Astrocyte (in vitro differentiated cells and primary cell): ENCODE measurements around the gene LRRN4CL.

ENCODE experiments used
- EZH2 ChIP-seq: IDR thresholded peaks from 2 replicates; pipeline ENCODE4 v1.6.1; 2012; ENCODE audit warnings: mild to moderate bottlenecking, low read length, inconsistent platforms; ENCODE audit not compliant: insufficient read depth
- TF ChIP-seq, protein P1 (sequence below): IDR thresholded peaks from 2 replicates; pipeline ENCODE4 v1.5.1; 2011; ENCODE audit warnings: low read depth, mild to moderate bottlenecking, inconsistent platforms, low read length, moderate library complexity; ENCODE audit not compliant: insufficient read depth

DNA sequence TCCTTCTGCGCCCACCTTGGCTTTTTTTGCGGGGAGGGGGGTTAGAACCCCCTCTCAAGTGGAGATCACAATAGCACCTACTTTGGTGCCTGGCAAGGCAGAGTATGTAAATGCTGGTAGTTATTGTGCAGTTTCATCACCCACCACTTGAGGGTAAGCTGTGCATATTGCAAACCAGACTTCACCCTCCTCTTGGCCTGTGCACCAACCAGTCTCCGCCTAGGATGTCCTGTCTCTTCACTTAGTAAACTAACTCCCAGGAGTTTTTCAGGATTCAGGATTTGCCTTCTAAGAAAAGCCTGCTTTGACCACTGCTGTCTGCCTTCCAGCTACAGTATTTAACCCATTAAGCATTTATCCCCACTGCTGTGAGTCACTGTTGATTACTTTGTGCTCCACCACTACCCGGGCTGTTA, 8.5 kb downstream of the LRRN4CL start:
- TF ChIP-seq EZH2: no peak
- TF ChIP-seq, protein P1, sequence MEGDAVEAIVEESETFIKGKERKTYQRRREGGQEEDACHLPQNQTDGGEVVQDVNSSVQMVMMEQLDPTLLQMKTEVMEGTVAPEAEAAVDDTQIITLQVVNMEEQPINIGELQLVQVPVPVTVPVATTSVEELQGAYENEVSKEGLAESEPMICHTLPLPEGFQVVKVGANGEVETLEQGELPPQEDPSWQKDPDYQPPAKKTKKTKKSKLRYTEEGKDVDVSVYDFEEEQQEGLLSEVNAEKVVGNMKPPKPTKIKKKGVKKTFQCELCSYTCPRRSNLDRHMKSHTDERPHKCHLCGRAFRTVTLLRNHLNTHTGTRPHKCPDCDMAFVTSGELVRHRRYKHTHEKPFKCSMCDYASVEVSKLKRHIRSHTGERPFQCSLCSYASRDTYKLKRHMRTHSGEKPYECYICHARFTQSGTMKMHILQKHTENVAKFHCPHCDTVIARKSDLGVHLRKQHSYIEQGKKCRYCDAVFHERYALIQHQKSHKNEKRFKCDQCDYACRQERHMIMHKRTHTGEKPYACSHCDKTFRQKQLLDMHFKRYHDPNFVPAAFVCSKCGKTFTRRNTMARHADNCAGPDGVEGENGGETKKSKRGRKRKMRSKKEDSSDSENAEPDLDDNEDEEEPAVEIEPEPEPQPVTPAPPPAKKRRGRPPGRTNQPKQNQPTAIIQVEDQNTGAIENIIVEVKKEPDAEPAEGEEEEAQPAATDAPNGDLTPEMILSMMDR: peak; percentile 50
